HG02943 (cell line): Measurements from ENCODE around the gene ACKR3.

ENCODE experiments used
- ATAC-seq: cut with Tn5 transposase; IDR thresholded peaks from one replicate; pipeline ENCODE4 v1.9.1; 2021; ENCODE audit warnings: mild to moderate bottlenecking, low read depth, moderate library complexity; ENCODE audit not compliant: unreplicated experiment

The ACKR3 gene

DNA sequence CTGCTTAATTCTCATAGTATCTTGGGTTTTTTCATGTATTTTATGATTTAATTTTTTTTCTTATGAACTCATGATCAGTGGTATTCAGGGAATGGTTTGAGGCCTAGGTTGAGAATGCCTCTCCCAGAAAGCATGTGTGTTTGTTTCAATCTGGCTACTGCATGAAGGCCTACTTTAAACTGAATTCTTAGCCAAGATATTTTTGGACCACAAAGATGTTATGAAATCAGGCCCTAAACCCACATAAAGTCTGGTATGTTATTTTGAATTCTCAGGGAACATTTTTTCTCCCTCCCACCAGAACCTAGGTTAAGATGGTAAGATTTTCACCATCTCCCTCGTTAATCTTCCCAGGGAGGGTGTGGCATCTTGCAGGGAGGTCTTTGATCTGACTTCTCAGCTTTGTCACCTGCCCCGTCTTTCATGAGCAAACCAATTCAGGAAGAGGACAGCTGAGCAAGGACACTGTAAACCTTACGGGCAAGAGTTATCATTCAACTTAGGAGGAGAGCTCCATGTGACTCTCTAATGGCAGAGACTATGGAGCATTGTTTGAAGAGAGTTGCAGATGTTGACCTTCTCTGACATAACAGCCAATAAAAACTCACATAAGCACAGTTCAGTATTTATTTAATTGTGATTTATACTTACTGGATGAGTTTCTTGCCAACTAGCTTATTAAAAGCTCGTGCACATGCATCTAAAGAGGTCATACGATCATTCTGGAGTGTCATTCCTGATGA, 21.3 kb upstream of the ACKR3 start:
- ATAC-seq, result no peak

DNA sequence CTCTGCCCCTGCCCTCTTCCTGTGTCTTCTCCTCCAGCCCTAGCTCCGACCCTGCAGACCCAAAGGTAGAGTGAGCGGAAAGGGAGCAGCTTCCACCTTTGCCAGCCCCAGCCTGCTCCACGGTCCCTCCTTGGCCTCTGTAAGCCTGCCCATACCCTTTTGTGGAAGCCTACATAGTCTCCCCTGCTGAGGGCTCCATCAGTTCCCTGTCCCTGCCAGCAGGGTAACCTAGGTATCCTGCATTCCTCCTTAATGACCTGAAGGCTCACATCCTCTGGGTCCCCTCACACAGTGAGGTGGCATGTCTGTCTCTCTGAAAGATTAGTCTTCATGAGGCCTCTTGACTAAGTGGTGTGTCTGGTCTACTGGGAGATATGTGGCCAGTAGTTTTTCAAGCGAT, 20.5 kb upstream of the ACKR3 start:
- ATAC-seq, result no peak

DNA sequence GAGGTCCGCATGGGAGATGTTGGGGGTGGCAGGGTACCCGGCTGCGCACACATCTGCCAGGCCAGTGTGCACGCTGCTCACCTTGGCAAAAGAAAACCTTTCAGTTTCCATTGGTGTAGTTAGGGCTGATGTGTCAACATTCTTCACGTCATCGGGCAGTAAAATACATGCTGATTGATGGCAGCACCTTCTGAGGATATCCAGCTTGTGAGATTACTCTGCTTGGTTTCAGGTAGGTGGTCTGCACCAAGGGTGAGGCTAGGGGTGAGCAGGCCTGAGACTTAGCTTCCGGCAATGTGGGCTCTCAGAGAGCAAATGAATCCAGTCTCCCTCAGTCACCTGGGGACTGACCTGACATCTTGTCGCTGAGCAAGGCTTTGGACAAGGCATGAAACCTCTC, 19.3 kb upstream of the ACKR3 start:
- ATAC-seq, result no peak

DNA sequence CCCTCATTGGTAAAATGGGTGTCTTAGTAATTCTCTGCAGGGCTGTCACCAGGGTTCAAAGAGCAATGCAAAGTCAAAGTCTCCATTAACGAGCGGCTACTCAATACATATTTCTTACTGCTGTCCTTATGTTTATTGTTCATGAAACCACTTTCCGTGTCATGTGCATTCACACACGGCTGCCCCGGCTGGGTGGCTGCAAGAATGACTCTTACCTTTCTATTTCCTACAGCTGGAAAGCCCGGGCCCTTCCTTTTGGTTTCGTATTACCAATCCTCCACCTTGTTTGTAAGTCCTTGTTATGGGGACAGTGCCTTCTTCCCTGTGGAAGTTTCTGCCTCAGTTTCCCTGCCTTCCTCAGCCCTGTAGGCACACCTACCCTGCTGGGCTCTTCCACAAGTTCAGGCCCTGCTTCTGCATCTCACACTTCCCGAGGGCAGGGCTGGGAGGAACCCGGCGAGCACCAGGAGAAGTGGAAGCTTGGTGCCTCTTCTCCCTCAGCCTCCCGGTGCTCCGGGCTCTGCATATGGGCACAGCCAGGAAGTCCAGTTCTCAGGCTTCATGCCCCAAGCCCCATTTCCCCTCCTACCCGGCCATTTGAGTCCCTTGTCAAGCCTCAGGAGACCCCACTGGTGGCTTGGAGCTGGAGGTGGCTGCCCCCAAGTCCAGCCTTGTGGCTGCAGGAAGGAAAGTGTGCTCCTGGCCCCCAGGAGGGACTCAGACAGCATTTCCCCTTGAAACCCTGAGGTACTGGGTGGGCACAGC, 18.7 kb upstream of the ACKR3 start:
- ATAC-seq, result no peak

DNA sequence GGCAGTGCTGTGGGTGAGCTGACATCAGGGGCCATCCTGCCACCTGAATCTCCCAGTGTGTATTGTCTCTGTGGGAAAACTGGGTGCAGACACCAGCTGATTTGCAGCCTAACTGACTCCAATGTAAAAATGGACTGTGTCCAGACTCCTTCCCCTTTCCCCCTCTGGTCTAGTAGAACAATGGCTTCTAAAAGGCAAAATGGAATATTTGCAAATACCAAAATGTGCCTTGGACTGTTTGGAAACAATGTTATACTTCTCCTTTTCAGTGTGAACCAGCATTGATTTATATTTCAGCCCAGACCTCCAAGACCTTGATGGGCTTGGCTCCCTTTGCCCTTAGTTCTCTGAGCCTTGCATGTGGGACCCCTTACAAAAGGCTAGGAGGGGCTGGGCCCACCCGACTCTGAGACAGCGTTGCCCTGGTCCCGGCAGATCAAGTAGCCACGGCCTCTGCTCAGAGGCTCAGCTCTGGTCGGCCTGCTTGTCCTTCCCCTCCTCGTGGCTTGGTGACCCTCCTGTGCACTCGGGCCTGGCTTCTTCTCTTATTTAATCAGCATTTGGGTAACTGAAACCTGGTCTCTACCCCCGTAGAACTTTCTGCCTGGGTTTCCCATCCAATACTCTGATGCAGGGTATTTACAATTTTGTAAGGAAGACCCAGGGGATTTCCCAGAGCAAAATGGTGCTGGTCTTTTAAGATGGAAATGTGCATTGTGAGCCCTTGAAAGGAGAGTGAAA, 18.0 kb upstream of the ACKR3 start:
- ATAC-seq, result no peak

DNA sequence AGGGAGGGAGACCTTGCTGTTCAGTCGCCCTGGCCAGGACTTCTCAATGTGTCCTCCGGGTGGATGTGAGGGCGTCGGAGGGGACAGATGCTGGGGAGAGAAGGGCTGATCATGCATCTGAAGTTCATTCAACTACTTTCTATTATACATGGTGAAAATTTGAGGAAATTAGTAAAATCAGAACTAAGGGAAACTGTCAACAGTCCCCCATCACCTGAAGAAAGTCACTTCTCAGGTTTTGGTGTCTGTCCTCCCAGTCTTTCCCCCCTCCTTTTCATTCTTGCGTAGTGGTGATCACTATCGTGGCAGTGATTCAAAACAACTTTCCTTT, 17.4 kb upstream of the ACKR3 start:
- ATAC-seq, result no peak

DNA sequence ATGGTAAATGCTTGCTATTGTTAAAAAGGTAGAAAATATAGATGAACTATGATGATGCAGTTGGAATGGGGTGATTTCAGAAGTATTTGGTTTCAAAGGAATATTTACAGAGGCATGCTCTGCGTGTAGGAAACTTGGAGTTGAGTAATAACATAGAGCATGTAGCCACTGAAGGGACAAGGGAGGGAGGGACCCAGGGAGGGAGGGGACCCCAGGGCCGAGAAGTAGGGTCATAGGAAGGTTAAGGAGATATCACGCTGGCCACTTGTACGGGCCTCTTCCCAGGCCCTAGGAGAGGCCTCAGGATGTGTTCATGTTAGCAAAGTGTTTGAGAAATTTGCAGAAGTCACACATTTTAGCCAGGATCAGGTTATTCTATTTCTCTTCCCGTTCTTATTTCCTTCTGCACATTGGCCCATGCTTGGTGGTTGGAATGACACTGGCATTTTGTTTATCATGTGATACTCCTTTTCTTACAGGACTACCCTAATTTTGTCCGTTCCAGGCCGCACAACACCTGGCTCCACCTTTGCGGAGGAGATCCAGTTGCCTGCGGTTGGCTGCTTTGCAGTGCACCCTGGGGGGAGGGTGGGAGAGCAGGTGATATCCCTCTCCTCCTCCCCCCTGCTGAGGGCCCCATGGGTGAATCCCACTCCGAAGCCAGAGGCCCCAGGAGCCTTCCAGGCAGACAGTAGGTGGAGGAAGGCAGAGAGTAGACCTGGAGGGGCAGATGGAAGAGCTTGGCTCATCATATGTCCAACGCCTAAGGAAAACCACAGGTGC, 16.9 kb upstream of the ACKR3 start:
- ATAC-seq, result no peak

DNA sequence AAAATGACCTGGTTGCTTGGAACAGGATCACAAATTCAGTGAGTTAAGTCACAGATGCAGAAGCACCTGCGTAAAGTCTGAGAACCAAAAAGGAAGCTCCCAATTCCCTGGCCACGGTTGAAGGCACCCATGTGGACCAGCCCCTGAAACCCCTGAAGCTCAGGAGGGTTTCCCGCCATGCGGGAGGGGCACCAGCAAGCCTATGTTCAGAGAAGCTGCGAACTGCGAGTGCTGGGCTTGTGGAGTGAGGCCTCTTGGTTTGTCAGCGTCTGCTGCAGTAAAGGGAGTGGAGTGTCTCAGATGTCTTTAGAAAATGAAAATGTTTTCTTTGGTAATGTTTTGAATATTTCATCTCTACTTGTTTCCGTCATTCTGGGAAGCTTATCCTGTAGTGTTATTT, 16.1 kb upstream of the ACKR3 start:
- ATAC-seq, result no peak

DNA sequence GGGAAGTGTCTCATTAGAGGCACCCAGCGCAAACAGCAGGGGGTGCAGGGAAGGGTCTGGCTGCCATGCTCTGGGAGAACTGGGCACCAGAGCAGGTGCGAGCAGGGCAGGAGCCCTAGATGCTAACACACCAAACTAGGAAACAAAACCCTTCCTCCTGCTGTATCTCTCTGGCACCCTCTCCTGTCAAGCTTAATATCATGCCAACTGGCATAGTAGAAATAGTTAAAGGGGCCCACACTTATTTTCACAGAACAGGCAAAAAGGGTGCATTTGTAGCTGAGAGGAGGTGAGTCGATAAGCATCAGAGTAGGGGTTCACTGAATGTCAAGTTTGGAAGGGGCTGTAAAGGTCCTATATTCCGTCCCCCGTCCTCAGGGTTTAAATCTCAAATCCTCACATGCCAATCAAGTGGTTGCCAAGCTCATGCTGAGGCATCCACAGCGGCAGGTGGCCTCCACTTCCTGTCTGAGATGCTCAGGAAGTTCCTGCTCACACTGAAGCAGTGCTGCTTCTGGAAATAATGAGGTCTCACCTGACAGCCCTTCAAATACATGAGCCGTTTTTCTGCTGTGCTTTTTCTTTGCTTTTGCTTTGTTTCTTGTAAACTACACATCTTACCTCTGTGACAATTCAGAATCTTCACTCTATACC, 14.9 kb upstream of the ACKR3 start:
- ATAC-seq, result no peak

DNA sequence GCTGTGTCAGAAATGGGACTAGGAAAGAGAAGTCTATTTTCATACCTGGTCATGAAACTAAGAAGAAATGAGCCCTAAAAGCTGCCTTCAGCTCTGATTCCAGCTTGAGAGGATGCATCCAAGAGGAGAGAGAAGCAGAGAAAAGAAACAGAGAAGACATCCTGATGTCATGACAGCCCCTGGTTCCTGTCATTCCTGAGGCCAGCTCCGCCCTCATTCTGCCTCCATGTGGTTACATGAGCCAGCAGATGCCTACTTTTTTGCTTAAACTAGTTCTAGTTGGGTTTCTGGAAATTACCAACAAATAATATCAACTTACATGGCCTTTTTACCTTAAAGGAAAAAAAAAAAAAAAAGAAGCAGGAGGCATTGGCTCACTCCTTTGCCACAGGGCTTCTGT, 14.1 kb upstream of the ACKR3 start:
- ATAC-seq, result no peak

DNA sequence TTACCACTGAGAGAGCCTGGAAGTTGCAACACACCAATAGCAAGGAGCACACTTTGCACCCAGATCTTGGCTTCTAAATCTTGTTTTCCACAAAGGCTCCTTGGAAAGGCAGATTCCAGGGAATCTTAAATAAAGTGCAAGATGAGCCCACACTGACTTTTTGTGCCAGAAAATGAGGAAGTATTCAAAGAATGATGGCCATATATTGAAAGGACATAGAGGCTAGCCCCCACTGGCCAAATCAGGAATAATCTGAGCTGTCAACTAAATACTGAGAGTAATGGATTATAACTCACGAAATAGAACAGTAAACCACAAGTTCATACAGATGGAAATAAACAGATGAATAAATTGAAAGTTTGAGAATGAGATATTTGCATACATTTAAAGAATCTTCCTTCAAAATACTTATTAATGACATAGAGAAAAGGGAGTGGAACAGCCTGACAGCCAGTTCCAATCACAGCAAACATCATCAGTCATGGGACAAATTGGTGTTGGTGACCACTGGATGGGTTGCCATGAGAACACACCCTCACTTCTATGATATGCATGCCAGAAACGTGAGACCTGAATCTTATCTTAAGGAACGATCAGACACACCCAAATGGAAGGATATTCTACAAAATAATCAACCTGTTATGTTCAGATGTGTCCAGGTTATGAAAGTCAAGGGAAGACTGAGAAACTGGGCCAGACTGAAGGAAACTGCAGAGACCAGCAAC, 12.2 kb upstream of the ACKR3 start:
- ATAC-seq, result no peak

DNA sequence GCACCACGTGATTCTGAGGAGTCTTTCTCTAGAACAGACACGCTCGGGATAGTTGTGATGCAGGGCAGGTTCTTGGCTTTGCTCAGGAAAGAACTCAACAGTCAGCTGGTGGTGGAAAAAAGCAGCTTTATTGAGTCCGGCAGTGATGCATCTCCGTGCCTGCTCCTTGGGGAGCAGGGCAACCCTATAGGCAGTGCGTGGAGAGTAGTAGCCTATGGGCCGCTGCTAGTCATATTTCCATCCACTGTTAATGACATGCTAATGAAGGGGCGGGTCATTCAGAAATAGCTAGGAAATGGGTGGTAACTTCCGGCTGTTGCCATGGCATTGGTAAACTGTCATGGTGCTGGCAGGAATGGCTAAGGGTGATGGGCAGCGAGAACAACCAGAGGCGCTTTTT, 11.6 kb upstream of the ACKR3 start:
- no peak for ATAC-seq

DNA sequence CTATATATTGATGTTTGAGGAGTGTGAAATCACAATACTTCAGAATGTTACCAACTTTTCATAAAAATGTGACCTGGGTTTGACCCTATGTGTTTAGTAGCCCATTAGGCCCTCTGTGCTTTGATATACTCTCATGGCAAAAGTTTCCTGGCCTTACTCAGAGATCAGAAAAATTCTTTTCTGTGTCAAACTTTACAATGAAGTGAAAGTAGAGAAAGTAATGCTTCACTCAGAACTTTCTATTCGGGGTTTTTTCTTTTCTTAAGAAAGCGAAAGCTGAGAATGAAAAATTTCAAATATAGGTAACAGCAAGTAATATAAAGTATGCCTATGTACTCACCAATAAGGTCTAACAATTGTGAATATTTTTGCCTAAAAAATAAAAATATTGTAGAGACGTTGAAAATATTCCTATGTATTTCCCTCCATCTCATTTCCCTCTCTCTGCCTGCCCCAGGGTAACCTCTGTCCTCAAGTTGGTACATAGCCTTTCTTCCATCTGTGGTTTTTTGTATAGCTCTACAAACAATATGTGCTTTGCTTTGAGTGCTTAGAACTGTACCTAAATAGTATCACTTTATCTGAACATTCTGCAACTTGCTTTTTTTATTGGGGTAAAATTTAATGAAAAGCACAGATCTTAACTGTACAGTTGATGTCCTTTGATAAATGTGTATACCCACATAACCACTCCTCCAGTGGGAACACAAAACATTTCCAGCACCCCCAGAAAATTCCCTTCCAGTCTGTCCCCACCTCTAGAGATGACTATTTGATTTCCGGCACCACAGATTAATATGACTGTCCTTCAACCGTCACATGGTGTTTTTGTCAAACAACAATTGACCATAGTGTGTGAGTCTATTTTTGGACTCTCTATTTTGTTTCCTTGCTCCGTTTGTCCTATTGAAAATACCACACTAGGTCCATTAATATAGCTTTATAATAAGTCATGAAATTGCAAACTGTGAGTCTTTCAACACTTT, 10.3 kb upstream of the ACKR3 start:
- ATAC-seq, result no peak

DNA sequence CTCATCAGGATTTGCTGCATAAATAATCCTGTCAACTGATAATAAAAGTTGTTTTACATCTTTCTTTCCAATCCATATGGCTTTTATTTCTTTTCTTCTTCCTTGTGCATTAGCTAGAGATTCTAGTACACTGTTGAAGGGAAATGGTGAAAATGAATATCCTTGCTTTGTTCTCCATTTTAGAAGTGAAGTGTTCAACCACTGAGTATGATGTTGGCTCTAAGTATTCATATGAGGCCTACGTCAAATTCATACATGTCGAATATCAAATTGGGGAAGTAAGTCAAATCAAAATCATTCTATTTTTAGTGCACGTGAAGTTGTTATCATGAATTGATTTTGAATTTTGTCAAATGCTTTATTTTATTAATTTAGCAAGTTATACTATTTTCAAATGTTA, 7.8 kb upstream of the ACKR3 start:
- no peak for ATAC-seq

DNA sequence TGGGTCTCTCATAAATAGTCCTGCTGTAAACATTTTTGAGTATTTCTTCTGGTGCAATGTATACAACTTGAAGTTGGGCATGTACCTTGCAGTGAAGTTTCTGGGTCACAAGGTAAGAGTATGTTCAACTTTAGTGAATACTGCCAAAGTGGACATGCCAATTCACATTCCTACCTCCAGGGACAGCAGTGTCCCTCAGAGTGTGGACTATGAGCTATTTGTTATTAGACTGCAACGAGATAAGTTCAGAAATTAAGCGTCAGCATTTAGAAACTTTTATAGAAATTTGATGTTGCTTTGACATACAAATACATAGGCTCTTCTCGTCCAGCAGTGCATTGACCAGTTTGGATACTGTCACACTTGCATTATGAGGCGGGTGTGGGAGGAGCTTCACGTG, 7.2 kb upstream of the ACKR3 start:
- no peak for ATAC-seq

DNA sequence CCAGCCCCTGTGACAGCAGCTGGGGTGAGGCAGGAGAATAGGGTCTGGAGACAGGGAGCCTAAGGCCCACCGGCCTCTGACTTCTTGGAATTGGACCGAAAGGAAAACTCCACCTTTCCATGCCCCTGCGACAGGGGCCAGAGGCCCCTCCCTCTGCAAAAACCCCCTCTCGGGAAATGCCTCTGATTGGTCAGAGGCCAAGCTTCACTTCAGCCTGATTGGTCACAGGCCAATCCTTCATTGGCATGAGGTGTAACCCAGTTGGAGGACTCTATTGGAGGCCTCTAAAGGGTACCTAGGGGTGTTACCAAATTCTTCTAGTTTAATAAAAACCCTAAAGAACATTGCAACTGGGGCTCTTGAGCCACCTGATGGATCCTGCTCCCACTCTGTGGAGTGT, 5.7 kb upstream of the ACKR3 start:
- no peak for ATAC-seq

DNA sequence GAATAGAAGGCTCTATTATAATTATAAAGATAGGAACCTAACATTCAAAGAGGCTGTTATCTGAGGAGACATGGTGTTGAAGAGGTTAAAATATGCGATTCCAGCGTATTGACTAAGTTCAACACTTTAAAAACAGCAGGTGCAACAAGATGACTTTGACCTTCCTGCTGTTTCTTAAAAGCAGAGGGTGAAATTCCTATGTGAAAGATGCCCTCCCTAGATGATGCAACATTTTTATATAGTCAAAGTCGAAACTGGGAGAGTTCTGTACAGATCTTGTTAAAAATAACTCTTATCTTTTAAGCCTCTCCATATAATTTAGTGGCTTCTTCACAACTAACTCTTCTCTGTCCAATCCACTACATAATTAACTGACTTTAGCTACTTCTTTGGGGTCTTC, 4.4 kb upstream of the ACKR3 start:
- ATAC-seq, result no peak

DNA sequence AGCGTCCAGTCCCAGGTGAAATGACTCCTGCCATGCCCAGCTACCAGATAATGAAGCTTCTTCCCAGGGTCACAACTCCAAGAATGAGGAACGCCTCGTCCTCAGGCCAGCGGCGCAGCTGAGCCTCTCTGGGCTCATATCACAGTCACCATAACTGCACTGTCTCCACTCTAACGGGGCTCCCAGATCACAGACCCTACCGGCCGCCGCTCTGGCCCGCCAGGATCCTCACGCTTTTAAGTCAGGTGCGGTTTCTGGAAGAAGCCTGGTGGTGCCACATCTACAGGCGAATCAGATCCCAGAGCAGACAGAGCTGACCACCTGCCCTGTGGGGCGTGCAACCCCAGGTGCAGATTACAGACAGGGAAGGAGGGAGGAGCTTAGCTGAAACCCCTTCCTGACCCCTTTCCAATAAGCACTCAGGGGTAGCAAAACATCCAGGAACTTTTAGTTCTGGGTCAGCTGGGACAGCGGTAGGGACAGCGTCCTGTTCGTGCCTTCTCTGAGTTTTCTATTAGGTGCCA, 3.7 kb upstream of the ACKR3 start:
- ATAC-seq, result no peak
